GM19025 (cell line): ENCODE measurements around the gene SLC29A4.
"Not testable (repeated sequence)": the region's sequence is repeated elsewhere in the genome, so short reads cannot be mapped to it uniquely, and the experiment has no call there.

Experiments
- ATAC-seq: cut with Tn5 transposase; IDR thresholded peaks from one replicate; pipeline ENCODE4 v1.9.1; 2021; ENCODE audit warnings: mild to moderate bottlenecking, low read depth, moderate library complexity; ENCODE audit not compliant: unreplicated experiment

SLC29A4 gene

GRCh38 chr7:5282543-5283316, at the start of gene SLC29A4:
Gene SLC29A4 (plus strand): TSS chr7:5282943. CDS start chr7:5287817, 4,874 bp downstream.
- no peak for ATAC-seq

- no peak for ATAC-seq
Observed at GRCh38 chr7:5234852-5235831, 47.6 kb upstream of the SLC29A4 start.

GRCh38 chr7:5237286-5237685, 45.5 kb upstream of the SLC29A4 start:
- ATAC-seq = no peak

- ATAC-seq = no peak
Observed at GRCh38 chr7:5238500-5238899, 44.2 kb upstream of the SLC29A4 start.

- no peak for ATAC-seq
Observed at GRCh38 chr7:5243261-5243660, 39.5 kb upstream of the SLC29A4 start.

- no peak for ATAC-seq
Observed at GRCh38 chr7:5248201-5248885, 34.4 kb upstream of the SLC29A4 start.

GRCh38 chr7:5250787-5251186, 32.0 kb upstream of the SLC29A4 start:
- not testable (repeated sequence) for ATAC-seq

- not testable (repeated sequence) for ATAC-seq
Observed at GRCh38 chr7:5253529-5253928, 29.2 kb upstream of the SLC29A4 start.

GRCh38 chr7:5254371-5254770, 28.4 kb upstream of the SLC29A4 start:
- not testable (repeated sequence) for ATAC-seq

GRCh38 chr7:5255832-5256231, 26.9 kb upstream of the SLC29A4 start:
- ATAC-seq = no peak

GRCh38 chr7:5260530-5261068, 22.1 kb upstream of the SLC29A4 start:
- not testable (repeated sequence) for ATAC-seq

GRCh38 chr7:5263066-5263465, 19.7 kb upstream of the SLC29A4 start:
- not testable (repeated sequence) for ATAC-seq

GRCh38 chr7:5265320-5266190, 17.2 kb upstream of the SLC29A4 start:
- no peak for ATAC-seq

GRCh38 chr7:5266191-5267028, 16.3 kb upstream of the SLC29A4 start:
- no peak for ATAC-seq

GRCh38 chr7:5267829-5268228, 14.9 kb upstream of the SLC29A4 start:
- not testable (repeated sequence) for ATAC-seq

- ATAC-seq = not testable (repeated sequence)
Observed at GRCh38 chr7:5269992-5270657, 12.6 kb upstream of the SLC29A4 start.

GRCh38 chr7:5270788-5271187, 12.0 kb upstream of the SLC29A4 start:
- no peak for ATAC-seq

GRCh38 chr7:5273831-5274405, 8.8 kb upstream of the SLC29A4 start:
- not testable (repeated sequence) for ATAC-seq
